ENCODE data around the gene GABRG3.

Gene GABRG3

DNA sequence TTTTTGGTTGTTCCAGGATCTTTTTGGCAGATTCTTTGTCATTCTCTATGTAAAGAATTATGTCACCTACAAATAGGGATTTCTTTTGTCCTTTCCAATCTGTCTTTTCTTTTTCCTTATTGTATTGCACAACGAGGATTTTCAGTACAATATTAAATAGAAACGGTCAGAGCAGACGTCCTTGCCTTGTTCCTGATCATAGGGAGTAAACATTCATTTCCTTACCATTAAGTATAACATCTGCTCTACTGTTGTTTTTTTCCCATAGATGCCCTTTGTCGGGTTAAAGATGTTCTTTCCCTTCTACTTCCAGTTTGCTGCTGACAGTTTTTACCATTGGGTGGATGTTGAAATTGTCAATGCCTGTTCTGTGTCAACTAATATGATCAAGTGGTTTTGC lies 599.8 kb downstream of the GABRG3 start:
- Histone ChIP-seq H3K9me3 (ENCODE audit: control insufficient read depth in 5 of 5, low read length in 5 of 5) (peaks cover 0 to 6% (median 0%) of the 10 kb centered on the region in 5 donors), H3K9ac (ENCODE audit: low read length in 5 of 5) (no peak overlapping the region), H3K27ac (ENCODE audit: low read depth, low read length) (no peak overlapping the region), H3K4me1 (ENCODE audit: control insufficient read depth in 5 of 5, insufficient read depth in 5 of 5, low read length in 5 of 5) (no peaks in the 10 kb centered on the region), H3K4me3 (ENCODE audit: low read depth in 1 of 5, low read length in 5 of 5) (no peak overlapping the region), H3K27me3 (ENCODE audit: control insufficient read depth in 5 of 5, insufficient read depth in 4 of 5, low read length in 5 of 5) (no peaks in the 10 kb centered on the region), H3K36me3 (ENCODE audit: control insufficient read depth in 5 of 5, insufficient read depth in 5 of 5, low read length in 5 of 5) (no peaks in the 10 kb centered on the region)

DNA sequence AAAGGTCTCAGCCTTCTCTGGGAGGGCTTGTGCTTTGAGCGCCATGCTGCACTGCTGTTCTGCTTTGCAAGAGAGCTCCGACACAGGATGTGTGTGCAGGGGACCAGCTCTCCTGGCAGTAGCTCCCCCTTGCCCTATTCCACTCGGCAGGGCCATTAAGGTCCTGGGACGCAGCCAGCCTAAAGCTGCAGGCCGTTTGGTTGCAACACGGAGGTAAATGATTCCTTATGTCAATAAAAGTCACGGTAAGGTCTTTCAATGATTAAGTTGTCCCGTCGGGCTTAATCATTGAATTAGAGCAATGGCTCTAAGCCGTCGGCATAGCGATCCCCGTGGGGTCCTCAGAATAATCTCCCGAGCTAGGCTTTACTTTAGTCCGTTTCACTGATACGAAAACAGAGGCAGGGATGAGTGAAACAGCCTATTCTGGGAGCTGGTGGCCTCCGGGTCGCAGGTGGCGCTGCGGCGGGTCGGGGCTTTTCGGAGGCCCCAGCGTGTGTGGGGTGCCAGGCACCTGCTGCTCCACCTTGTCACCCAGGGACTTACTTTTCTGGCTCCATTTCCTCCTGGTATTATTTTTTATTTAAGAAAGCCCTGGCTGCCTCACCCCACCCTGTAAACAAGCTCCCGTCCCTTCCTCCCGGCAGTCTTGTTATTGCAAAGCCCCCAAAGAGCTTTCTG lies 603.0 kb downstream of the GABRG3 start:
- Histone ChIP-seq H3K9me3 (ENCODE audit: control insufficient read depth in 5 of 5, low read length in 5 of 5) (peaks cover 0 to 6% (median 0%) of the 10 kb centered on the region in 5 donors), H3K36me3 (ENCODE audit: control insufficient read depth in 5 of 5, insufficient read depth in 5 of 5, low read length in 5 of 5) (no peaks in the 10 kb centered on the region), H3K27ac (ENCODE audit: low read depth, low read length) (no peak overlapping the region), H3K4me3 (ENCODE audit: low read depth in 1 of 5, low read length in 5 of 5) (no peak overlapping the region), H3K4me1 (ENCODE audit: control insufficient read depth in 5 of 5, insufficient read depth in 5 of 5, low read length in 5 of 5) (no peaks in the 10 kb centered on the region), H3K27me3 (ENCODE audit: control insufficient read depth in 5 of 5, insufficient read depth in 4 of 5, low read length in 5 of 5) (no peaks in the 10 kb centered on the region), H3K9ac (ENCODE audit: low read length in 5 of 5) (no peak overlapping the region)

DNA sequence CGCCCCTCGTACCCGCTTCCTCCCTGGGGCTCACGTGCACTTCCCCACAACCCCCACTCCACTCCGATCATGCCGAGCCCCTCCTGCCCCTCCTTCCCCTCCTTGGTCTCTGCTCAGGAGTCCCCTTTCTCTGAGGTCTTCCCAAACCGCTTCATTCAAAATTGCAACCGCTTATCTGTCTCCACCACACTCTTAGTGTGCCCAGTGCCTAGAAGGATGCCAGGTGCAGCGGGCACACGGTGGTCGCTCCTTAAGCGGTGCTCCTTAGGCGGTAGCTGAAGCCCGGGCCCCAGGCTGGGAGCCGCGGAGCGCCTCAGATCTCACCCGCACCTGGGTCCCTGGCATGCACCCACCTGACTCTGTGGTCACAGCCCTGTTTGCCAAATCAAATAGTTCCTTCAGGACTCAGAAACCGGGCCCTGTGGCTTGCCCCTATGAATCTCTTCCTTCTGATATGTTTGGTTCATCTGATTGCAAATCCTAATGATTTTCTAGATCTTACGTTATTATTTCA lies 603.6 kb downstream of the GABRG3 start:
- Histone ChIP-seq H3K4me1 (ENCODE audit: control insufficient read depth in 5 of 5, insufficient read depth in 5 of 5, low read length in 5 of 5) (no peaks in the 10 kb centered on the region), H3K9me3 (ENCODE audit: control insufficient read depth in 5 of 5, low read length in 5 of 5) (peaks cover 0 to 6% (median 0%) of the 10 kb centered on the region in 5 donors), H3K36me3 (ENCODE audit: control insufficient read depth in 5 of 5, insufficient read depth in 5 of 5, low read length in 5 of 5) (no peaks in the 10 kb centered on the region), H3K9ac (ENCODE audit: low read length in 5 of 5) (no peak overlapping the region), H3K4me3 (ENCODE audit: low read depth in 1 of 5, low read length in 5 of 5) (no peak overlapping the region), H3K27me3 (ENCODE audit: control insufficient read depth in 5 of 5, insufficient read depth in 4 of 5, low read length in 5 of 5) (no peaks in the 10 kb centered on the region), H3K27ac (ENCODE audit: low read depth, low read length) (no peak overlapping the region)

DNA sequence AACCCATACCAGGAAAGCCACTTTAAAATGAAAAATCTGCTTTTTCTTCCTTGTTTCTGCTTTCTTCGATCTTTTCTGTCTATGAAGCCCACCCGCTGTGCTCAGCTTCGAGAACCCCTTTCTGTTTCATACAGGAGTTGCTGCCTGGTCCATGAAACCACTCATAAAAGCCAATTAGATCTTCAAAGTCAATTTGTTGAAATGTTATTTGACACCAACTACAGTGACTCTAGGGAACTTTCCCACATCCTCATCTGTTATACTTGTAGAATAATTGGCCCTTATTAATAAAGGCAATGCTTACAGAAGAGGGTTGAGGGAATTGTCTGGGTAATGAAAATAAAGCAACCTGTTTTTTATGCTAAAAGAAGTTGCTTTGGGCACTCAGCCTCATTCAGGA lies 604.5 kb downstream of the GABRG3 start:
- Histone ChIP-seq H3K4me3 (ENCODE audit: low read depth in 1 of 5, low read length in 5 of 5) (no peak overlapping the region), H3K4me1 (ENCODE audit: control insufficient read depth in 5 of 5, insufficient read depth in 5 of 5, low read length in 5 of 5) (no peaks in the 10 kb centered on the region), H3K9ac (ENCODE audit: low read length in 5 of 5) (no peak overlapping the region), H3K36me3 (ENCODE audit: control insufficient read depth in 5 of 5, insufficient read depth in 5 of 5, low read length in 5 of 5) (no peaks in the 10 kb centered on the region), H3K27me3 (ENCODE audit: control insufficient read depth in 5 of 5, insufficient read depth in 4 of 5, low read length in 5 of 5) (no peaks in the 10 kb centered on the region), H3K27ac (ENCODE audit: low read depth, low read length) (no peak overlapping the region), H3K9me3 (ENCODE audit: control insufficient read depth in 5 of 5, low read length in 5 of 5) (peaks cover 0 to 6% (median 0%) of the 10 kb centered on the region in 5 donors)

DNA sequence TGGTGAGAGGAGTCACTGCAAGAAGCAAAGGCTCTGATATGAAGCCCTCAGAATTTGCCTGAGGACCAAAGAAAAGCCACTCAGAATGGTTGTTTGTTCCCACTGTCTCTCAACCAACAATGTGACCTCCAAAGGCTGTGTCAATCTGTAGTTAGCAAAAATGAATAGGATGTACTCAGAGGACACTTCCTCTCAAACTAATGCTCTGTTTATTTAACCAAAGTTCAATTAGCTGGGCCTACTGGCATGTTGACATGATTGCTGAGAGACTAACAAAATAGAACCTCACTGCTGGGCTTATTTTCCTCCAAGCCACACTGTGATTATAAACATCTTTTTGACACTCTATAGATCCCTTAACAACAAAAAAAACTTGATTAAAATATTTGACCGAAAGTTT lies 605.6 kb downstream of the GABRG3 start:
- Histone ChIP-seq H3K9me3 (ENCODE audit: control insufficient read depth in 5 of 5, low read length in 5 of 5) (peaks cover 0 to 6% (median 0%) of the 10 kb centered on the region in 5 donors), H3K27ac (ENCODE audit: low read depth, low read length) (no peak overlapping the region), H3K4me1 (ENCODE audit: control insufficient read depth in 5 of 5, insufficient read depth in 5 of 5, low read length in 5 of 5) (no peaks in the 10 kb centered on the region), H3K36me3 (ENCODE audit: control insufficient read depth in 5 of 5, insufficient read depth in 5 of 5, low read length in 5 of 5) (no peaks in the 10 kb centered on the region), H3K9ac (ENCODE audit: low read length in 5 of 5) (no peak overlapping the region), H3K27me3 (ENCODE audit: control insufficient read depth in 5 of 5, insufficient read depth in 4 of 5, low read length in 5 of 5) (no peaks in the 10 kb centered on the region), H3K4me3 (ENCODE audit: low read depth in 1 of 5, low read length in 5 of 5) (no peak overlapping the region)

DNA sequence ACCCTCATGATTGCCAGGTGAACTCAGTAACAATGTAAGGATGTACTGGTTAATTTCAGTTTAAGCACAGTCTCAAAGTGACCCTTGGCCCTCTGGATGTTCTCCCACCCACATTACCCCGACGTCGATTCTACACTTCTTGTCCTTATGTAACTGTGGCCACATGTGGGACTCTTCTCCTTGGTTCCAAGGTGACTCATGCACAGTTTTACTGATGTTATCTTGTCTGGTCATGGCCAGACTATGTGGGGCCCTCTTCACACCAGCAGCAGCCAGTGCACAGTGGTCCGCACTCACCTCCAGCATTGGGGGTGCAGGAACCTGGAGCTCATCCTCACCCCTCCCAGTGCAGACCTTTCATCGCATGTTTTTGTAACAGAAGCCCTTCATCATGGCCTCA lies 608.8 kb downstream of the GABRG3 start:
- Histone ChIP-seq H3K27me3 (ENCODE audit: control insufficient read depth in 5 of 5, insufficient read depth in 4 of 5, low read length in 5 of 5) (no peaks in the 10 kb centered on the region), H3K4me3 (ENCODE audit: low read depth in 1 of 5, low read length in 5 of 5) (no peak overlapping the region), H3K27ac (ENCODE audit: low read depth, low read length) (no peak overlapping the region), H3K36me3 (ENCODE audit: control insufficient read depth in 5 of 5, insufficient read depth in 5 of 5, low read length in 5 of 5) (no peaks in the 10 kb centered on the region), H3K4me1 (ENCODE audit: control insufficient read depth in 5 of 5, insufficient read depth in 5 of 5, low read length in 5 of 5) (peaks cover 0 to 8% (median 0%) of the 10 kb centered on the region in 5 donors), H3K9ac (ENCODE audit: low read length in 5 of 5) (no peak overlapping the region), H3K9me3 (ENCODE audit: control insufficient read depth in 5 of 5, low read length in 5 of 5) (peaks cover 0 to 5% (median 0%) of the 10 kb centered on the region in 5 donors)

DNA sequence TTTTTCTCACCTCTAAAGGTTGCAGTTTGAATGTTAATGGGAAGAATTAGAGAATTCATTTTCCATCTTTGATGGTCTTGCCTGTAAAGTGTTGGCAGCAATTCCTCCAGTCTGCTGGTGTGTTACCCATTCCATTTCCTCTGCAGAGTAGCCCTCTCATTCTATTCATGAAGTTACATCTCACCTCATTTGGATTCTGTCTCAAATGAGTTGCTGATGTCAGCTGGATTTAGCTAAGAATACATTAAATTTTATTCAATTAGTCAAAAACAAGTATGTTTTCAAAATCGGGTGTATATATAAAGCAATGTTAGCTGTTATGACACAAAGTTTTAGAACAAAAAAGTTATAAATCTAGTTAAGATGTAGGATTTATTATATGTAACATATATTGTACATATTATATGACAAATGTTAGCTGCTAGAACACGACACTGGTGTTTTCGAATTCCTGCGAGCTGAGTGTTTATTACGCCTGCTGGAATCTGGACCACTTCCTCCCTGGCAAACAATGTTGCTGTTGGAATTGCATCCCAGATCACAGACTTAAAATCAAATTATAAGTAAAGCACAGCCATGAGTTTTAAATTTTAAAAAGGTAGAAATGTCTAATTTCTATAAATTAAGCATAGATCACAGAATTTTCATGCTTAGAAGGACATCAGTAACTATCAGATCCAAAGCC lies 611.9 kb downstream of the GABRG3 start:
- no peaks in the 10 kb centered on the region for H3K36me3 ChIP-seq (ENCODE audit: control insufficient read depth in 5 of 5, insufficient read depth in 5 of 5, low read length in 5 of 5)
- no peak overlapping the region for H3K27ac ChIP-seq (ENCODE audit: low read depth, low read length)
- no peak overlapping the region for H3K4me3 ChIP-seq (ENCODE audit: low read depth in 1 of 5, low read length in 5 of 5)
- H3K4me1 ChIP-seq (ENCODE audit: control insufficient read depth in 5 of 5, insufficient read depth in 5 of 5, low read length in 5 of 5) = peaks cover 0 to 8% (median 0%) of the 10 kb centered on the region in 5 donors
- H3K9me3 ChIP-seq (ENCODE audit: control insufficient read depth in 5 of 5, low read length in 5 of 5) = peaks cover 0 to 5% (median 0%) of the 10 kb centered on the region in 5 donors
- no peak overlapping the region for H3K9ac ChIP-seq (ENCODE audit: low read length in 5 of 5)
- no peaks in the 10 kb centered on the region for H3K27me3 ChIP-seq (ENCODE audit: control insufficient read depth in 5 of 5, insufficient read depth in 4 of 5, low read length in 5 of 5)

DNA sequence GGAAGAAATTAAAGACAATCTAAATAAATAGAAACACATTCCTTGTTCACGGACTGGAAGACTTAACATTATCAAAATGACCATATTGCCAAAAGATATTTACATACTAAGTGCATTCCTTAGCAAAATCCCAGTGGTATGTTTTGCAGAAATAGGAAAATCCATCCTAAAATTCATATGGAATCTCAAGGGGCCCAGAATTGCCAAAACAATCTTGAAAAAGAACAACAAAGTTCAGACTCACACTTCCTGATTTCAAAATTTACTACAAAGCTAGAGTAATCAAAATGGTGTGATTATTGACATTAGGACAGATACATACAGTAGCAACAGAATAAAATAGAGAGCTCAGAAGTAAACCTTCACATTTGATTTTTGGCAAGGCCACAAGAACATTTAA lies 612.7 kb downstream of the GABRG3 start:
- H3K27ac ChIP-seq (ENCODE audit: low read depth, low read length) = no peak overlapping the region
- H3K9me3 ChIP-seq (ENCODE audit: control insufficient read depth in 5 of 5, low read length in 5 of 5) = peaks cover 0 to 5% (median 0%) of the 10 kb centered on the region in 5 donors

DNA sequence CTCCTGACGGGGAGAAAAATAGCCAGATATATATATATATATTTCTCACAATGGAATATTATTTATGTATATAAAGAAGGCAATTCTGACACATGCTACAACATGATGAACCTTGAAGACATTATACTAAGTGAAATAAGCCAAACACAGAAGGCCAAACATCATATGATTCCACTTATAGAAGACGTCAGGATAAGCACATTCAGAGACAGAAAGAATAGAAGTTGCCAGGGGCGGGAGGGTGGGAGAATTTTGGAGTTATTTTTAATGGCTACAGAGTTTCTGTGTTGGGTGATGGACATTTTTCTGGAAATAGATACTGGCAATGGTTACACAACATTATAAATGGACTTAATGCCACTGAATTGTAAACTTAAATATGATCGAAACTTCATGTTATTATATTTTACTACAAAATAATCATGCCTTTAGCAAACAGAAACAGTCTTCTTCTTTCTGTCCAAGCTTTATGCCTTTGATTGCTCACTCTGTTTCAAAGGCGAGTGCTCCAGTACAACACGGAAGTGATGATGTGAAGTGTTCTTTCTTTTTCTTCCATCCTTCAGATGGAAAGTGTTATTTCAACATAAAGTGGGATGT lies 614.2 kb downstream of the GABRG3 start:
- no peak overlapping the region for H3K27ac ChIP-seq (ENCODE audit: low read depth, low read length)
- H3K27me3 ChIP-seq (ENCODE audit: control insufficient read depth in 5 of 5, insufficient read depth in 4 of 5, low read length in 5 of 5) = peaks cover 0 to 3% (median 0%) of the 10 kb centered on the region in 5 donors
- H3K4me1 ChIP-seq (ENCODE audit: control insufficient read depth in 5 of 5, insufficient read depth in 5 of 5, low read length in 5 of 5) = peaks cover 0 to 8% (median 0%) of the 10 kb centered on the region in 5 donors
- H3K9ac ChIP-seq (ENCODE audit: low read length in 5 of 5) = no peak overlapping the region
- H3K9me3 ChIP-seq (ENCODE audit: control insufficient read depth in 5 of 5, low read length in 5 of 5) = no peaks in the 10 kb centered on the region
- no peaks in the 10 kb centered on the region for H3K36me3 ChIP-seq (ENCODE audit: control insufficient read depth in 5 of 5, insufficient read depth in 5 of 5, low read length in 5 of 5)
- H3K4me3 ChIP-seq (ENCODE audit: low read depth in 1 of 5, low read length in 5 of 5) = no peak overlapping the region

More for the DNA sequence above, 612.7 kb downstream of the GABRG3 start:
- Histone ChIP-seq H3K9ac (ENCODE audit: low read length in 5 of 5) (no peak overlapping the region), H3K4me3 (ENCODE audit: low read depth in 1 of 5, low read length in 5 of 5) (no peak overlapping the region), H3K27me3 (ENCODE audit: control insufficient read depth in 5 of 5, insufficient read depth in 4 of 5, low read length in 5 of 5) (no peaks in the 10 kb centered on the region), H3K36me3 (ENCODE audit: control insufficient read depth in 5 of 5, insufficient read depth in 5 of 5, low read length in 5 of 5) (no peaks in the 10 kb centered on the region), H3K4me1 (ENCODE audit: control insufficient read depth in 5 of 5, insufficient read depth in 5 of 5, low read length in 5 of 5) (peaks cover 0 to 8% (median 0%) of the 10 kb centered on the region in 5 donors)

DNA sequence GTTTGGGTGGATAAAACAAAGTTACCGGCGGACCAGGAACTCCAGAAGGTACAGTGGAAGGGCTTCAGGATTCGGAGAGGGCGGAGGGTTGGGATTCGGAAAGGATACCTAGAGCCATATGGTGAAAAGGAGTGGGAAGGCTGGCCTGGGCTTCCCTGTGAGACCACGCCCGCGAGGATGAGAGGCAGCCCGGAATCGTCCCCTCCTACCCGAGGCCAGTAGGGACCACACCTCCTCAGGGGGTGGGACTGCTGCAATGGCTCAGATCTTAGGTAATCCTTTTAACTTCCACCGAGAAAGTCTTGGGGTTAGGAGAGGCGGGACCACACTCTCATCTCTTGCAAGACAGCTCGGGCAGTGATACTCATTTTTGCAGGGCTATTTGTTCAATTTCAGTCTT lies 616.8 kb downstream of the GABRG3 start:
- no peak overlapping the region for H3K27ac ChIP-seq (ENCODE audit: low read depth, low read length)
- H3K4me3 ChIP-seq (ENCODE audit: low read depth in 1 of 5, low read length in 5 of 5) = no peak overlapping the region
- H3K9me3 ChIP-seq (ENCODE audit: control insufficient read depth in 5 of 5, low read length in 5 of 5) = peaks cover 0 to 2% (median 0%) of the 10 kb centered on the region in 5 donors
- peaks cover 0 to 3% (median 0%) of the 10 kb centered on the region in 5 donors for H3K27me3 ChIP-seq (ENCODE audit: control insufficient read depth in 5 of 5, insufficient read depth in 4 of 5, low read length in 5 of 5)
- peaks cover 0 to 8% (median 0%) of the 10 kb centered on the region in 5 donors for H3K4me1 ChIP-seq (ENCODE audit: control insufficient read depth in 5 of 5, insufficient read depth in 5 of 5, low read length in 5 of 5)
- H3K36me3 ChIP-seq (ENCODE audit: control insufficient read depth in 5 of 5, insufficient read depth in 5 of 5, low read length in 5 of 5) = no peaks in the 10 kb centered on the region
- no peak overlapping the region for H3K9ac ChIP-seq (ENCODE audit: low read length in 5 of 5)

Data from subcutaneous abdominal adipose tissue (tissue), 5 donors.